ENCODE results near the gene MYLK.
A peak's percentile ranks its signal among the peaks of the same experiment; 100 is the strongest.

MYLK gene

DNA sequence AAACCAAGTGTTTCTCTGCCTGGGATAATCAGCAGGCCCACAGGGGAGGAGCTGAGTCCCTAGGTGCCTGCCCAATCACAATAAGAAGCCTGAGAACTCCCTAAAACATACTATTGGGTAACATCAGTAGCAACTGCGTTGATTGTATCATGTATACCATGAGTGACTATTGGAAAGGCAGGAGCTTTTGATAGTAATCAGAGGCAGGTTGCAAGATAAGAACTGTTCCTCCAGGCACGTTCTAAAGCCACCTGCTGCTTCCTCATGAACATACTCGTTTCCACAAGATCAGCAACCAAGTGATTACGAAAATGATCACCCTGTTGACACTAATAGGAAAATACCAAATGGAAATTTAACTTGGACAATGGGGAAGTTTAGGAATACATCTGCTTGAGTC, 6.7 kb downstream of the MYLK start:
- no peak for DNase-seq

DNA sequence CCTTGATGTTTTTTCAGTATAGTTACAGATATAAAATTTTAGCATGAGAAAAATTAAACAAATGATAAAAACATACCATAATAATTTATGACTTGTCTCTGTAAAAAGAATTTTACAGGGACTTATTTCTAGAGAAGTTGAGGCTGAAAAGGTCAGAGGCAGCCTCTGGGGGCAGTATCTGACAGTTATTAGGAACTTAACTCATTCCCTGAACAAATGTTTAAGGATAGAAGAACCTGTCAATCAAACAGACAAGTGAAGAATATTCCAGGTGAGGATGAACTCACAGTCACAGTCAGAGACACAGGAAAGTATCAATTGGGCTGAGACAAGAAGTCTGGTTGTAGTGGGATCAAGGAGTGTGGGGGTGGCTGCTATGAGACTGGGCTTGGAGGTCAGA, 7.3 kb downstream of the MYLK start:
- DNase-seq, result peak in 1 of 2 donors; percentile 3

DNA sequence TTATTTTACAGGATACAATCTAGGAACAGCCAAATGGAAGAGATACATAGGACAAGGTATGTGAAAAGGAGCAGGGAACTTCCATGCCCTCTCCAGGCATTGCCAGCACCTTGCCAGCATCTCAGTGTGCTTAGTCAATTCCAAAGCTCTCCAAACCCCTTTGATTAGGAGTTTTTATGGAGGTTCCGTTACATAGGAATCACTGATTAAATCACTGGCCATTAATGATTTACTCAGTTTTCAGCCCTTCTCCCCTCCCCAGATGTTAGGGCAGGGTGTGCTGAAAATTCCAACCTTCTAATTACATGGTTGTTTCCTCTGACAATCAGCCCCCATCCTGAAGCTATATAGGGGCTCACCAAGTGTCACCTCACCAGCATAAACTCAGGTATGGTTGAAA, 11.5 kb downstream of the MYLK start:
- no peak for DNase-seq

DNA sequence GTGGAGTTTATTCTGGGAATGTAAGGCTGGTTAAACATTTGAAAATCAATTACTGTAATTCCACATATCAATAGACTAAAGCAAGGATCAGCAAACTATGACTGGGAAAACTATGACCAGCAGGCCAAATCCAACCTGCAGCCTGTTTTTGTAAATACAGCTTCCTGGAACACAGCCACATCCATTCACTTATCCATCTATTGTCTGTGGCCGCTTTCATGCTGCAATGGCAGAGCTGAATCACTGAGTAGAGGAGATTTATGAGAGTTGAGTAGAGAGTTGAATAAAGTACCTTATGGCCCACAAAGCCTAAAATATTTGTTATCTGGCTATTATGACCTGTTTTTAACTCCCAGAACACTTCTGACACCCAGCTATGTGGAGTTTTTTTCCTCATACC, 12.2 kb downstream of the MYLK start:
- DNase-seq, result no peak

DNA sequence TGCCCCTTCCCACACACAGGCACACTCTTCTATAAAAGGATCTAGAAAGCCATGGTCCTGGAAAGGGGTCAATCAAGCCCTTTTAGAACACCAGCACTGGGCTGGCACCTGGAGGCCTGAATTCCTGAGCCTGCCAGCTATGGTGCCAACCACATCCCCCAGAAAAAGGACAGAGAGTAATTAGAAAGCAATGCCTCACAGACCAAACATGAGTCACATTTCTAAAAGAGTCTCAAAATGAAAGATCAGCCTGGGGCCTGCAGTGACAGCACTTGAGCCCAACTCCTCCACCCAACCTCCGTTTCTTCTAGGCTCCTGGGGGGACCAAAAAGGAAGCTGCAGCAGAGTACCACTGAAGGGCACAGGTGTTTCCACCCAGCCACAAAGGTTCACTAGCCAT, 14.1 kb downstream of the MYLK start:
- no peak for DNase-seq

DNA sequence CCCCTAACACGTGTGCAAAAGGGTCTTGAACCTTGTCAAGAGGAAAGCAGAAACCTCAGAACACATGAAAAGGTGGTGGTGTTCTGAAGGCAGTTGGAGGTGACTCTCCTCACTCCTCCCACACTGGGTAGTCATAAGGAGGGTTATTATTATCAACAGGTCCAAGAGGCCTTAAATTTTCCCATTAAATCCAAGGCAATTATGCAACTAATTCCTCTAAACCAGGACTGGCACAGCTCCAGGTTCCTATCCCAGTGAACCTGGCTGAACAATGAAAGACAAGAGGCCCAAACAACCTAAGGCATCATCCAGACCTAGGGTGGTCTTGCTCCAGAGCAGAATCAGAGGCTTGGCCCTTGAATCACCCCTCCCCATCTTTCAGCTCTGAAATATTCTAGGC, 15.0 kb downstream of the MYLK start:
- DNase-seq, result no peak

DNA sequence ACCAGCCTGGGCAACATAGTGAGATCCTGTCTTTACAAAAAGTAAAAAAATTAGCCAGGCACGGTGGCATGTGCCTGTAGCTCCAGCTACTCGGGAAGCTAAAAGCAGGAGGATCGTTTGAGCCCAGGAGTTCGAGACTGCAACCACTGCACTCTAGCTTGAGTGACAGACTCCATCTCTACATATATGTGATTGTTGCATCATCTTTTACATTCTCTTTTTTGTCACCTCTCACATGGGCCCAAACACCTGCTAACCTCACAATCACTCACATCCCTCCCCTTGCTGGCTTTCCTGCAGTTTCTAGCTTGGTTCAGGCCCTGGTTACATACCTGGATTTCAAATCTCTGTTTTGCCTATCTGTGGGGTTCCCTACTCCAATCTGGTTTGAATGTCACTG, 19.4 kb downstream of the MYLK start:
- no peak for DNase-seq

DNA sequence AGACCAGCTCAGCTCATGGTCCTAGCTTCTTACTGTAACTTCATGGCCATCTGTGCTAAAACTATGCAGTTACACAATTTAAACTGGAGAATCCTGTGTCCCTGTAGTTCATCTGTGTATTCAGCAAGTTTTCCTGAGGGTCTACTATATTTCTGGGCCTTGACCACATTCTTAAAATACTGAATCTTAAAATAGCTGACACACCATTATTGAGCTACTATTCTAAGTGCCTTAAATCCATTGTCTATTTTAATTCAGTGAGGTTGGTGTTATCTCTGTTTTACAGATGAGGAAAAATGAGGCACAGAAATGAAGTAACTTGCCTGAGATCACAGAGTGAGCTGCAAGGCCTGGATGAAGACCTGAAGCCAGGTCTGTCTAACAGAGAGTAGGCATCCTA, 22.0 kb downstream of the MYLK start:
- DNase-seq, result no peak

DNA sequence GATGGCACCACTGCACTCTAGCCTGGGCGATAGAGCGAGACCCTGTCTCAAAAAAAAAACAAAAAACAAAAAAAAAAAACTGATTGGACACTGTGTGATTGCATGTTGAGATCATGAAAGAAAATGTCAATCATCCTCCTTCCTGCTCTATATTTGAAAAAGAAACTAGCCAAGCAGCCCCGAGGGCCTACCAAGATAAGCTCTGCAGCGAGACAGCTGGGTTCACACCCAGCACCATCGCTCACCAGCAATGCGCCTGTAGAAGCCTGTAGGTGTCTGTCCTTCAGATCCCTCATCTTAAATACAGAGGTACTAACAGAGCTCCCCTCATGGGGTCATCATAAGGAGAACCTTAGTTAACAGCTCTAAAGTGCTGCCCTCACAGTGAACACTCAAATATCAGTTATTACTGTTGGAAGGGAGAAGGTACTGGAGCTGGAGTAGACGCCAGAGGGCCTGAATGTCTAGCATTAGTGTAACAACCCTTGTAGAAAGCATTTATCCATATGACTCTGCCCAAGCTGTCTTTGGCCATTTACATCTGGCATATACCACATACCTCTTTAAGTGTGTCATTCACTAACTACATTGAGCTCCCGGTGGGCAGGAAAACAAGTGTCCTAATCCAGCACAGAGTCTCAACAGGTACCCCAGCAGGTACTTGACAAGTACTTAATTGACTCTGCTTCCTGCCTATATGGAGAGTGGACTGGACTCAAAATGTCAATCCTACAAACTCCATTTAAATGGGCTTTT, 22.9 kb downstream of the MYLK start:
- no peak for DNase-seq

DNA sequence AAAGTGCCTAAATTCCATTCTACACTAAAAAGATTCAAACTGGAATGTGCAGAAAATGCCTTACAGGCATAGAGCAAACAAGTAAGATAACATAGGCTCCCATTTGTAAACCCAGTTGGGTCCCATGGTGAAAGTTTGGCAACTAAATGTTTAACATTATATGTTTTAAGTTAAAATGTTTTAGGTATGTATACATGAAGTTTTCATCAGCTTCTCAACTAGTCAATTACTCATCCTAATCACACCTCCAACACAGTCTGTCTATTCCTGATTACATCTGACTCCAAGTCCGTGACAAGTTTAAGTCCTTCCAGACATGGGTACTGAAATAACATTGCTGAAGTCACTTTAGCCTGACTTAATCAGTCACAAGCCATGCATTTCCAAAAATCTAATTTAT, 25.0 kb downstream of the MYLK start:
- DNase-seq, result no peak

DNA sequence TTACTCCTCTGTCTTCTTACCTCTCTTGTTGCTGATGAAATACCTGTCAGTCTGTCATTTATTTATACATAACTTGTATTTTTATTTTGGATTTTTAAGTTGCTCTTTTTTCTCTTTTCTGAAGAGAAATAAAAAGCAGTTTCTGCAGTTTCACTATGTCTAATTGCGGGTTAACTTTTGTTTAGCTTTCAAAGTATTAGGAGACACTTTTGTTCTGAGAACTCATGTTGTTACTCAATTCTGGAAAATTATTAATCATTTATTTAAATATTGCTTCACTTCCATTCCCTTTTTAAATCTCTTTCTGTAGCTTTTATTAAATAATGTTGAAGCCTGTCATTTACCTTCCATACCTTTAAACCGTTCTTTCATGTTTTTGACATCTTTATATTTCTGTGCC, 29.2 kb downstream of the MYLK start:
- peak in 1 of 2 donors; percentile 13 for DNase-seq

DNA sequence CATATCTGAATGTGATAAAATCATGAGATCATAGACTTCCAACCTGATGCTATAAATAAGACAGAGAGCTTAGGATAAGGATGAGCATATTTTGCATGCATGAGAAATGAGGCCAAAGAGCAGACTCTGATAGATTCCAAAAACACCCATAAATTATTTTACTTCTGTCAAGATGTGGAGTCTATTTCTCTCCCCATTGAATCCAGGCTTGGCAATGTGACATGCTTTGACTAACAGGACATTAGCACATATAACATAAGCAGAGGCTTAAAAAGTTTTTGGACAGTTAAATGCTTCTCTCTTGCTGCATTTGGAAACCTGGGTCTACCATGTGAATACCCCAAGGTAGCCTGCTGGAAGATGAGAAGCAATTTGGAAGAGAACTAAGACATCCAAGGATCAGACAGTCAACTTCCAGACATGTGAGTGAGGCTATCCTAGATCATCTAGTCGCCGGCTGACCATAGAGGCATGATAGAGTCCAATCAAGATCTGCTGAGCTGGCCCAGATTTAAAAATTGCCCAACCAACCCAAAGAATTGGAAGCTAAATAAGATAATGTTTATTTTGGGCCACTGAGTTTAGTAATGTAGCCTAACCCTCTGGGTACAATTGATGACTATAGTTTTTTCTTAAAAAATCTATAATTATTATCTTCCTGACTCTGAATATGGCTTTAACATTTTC, 30.3 kb downstream of the MYLK start:
- no peak for DNase-seq

DNA sequence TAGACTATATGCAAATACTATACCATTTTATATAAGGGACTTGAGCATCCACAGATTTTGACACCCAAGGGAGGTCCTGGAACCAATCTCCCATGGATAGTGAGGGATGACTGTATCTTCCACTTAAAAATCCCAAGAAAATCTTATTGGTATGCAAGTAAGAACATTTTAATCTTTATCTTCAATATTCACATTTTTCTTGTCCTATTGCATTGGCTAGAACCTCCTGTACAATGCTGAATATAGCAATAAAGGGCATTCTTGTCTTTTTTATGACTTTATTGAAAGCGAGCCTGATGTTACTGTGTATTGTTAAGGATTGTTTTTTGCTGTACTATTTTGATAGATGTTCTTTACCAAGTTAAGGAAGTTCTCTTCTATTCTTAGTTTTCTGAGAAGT, 36.9 kb downstream of the MYLK start:
- no peak for DNase-seq

DNA sequence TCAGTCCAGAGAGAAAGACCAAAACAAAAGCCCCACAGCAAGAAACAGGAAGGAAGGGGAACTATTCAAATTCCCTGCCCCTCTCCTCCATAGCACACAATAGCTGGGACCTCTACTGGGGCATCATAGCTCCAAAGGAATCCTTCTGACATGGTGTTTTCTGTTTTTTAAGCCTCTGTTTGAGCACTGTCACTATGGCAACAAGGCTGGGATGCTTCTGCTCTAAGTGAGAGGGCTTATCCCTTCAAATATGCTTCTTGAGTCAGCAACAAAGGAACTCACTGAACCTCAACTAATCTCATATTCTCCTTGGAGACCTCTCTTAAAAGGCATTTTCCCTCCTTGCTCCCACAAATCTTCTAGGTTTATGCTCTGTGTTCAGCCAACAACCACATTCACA, 40.5 kb downstream of the MYLK start:
- no peak for DNase-seq

DNA sequence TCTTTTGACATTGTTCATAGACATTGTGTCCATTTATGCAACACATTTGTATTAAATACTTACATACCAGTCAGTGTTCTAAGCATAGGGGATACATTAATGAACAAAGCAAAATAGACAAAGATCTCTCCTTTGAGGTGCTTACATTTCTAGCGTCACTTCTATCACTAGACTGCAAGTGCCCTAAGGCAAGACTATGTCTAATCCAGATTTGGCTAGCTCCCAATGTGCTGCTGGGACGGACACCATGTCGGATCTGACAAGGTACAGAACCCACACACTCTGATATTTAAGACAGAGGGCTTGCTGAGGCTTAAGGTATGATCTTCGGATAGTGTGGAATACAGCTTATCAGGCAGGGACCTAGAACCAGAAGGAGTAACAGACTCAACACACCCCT, 41.4 kb downstream of the MYLK start:
- DNase-seq, result no peak

DNA sequence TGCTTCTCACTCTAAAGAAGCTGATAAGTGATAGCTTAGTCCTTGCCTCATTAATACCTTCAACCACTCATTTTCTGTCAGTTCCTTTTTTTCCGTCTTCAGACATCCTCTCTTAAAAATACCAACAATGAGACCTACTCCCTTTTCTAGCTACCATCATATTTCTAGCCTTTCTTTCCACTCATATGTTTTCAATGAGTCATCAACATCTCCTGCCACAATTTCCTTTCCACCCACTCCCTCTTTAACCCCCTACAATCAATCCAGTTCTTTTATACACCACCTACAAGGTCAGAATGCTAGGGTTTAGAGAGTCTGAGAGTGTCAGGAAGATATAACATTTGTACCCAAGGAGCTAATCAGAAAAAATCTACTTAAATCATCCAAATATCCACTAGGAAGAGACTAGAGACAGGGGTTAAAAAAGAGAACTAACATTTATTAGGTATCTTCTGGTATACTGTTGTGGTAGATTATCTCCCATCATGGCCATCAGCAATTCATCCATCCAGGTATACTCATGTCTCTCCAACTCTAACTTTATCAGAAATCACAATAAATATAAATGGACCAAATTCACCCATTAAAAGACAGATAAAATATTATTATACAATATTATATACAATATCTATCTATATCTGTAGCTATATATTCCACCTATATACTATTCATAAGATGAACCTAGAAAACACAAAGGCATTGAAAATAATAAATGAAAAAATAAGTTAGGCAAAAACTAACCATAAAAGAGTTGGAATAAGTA, 42.5 kb downstream of the MYLK start:
- DNase-seq, result peak in 1 of 2 donors; percentile 1

DNA sequence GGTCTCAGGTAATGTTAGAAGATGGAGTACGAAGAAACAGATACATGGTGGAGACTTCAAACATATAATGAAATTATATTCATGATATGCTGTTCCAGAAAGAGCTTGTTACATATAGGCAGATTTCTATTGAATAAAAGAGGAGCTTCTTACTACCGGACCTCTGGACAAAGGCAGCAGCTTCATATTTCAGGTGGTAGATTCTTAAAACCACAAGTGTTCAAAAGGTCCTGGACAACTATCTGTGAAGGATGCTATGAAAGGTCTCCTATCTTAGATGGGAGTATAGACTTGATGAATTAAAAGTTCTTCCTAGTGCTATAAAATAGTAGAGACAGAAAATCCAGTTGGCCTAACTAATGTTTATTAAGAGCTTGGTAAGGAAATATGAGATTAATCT, 43.2 kb downstream of the MYLK start:
- DNase-seq, result no peak

DNA sequence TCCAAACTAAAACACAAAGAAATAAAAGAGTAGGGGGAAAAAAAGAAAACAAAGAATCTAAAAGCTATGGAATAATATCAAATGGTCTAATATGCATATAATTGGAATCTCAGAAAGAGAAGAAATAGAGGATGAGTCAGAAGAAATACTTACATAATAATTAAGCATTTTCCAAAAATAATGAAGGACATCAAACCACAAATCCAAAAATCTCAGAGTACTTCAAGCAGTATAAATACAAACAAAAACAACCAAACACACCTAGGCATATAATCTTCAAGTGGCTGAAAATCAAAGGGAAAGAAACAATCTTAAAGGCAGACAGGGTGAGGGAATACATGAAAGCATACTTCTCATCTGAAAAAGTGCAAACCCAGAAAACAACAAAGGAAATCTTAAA, 46.3 kb downstream of the MYLK start:
- no peak for DNase-seq

DNA sequence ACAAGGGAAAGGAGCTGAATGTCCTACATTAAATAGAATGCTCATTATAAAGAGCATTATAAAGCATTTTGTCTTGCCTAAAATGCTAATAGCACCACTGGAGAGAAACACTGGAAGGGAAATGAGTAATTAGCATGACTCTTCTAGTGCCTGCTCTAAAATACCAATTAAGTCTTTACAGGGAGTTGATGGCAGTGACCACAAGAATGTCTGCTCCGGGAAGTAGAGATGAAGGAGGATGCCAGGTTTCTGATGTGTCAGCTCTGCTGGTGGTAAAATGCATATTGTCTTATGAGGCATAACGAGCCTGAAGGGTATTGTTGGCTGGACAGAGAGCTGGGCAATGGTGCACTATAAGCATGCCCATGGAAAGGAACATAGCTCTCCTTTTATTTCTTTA, 49.5 kb downstream of the MYLK start:
- no peak for DNase-seq

DNA sequence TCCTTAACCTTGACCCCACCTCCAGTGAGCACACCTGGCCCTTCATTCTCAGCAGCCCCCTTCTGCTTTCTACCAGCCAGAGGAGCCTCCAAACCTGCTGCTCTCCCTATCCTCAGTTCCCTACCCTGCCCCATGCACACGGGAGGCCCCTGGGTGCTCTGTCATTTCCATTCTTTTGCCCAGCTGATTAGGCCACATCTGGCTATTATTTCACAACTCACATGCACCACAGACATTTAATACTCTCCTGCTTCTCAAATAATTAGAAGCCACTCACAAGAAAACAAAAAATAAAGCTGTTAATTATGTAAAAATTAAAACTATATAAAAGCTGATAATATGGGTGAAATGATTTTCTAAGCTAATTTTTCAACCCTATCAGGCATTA, 50.7 kb downstream of the MYLK start:
- no peak for DNase-seq

DNA sequence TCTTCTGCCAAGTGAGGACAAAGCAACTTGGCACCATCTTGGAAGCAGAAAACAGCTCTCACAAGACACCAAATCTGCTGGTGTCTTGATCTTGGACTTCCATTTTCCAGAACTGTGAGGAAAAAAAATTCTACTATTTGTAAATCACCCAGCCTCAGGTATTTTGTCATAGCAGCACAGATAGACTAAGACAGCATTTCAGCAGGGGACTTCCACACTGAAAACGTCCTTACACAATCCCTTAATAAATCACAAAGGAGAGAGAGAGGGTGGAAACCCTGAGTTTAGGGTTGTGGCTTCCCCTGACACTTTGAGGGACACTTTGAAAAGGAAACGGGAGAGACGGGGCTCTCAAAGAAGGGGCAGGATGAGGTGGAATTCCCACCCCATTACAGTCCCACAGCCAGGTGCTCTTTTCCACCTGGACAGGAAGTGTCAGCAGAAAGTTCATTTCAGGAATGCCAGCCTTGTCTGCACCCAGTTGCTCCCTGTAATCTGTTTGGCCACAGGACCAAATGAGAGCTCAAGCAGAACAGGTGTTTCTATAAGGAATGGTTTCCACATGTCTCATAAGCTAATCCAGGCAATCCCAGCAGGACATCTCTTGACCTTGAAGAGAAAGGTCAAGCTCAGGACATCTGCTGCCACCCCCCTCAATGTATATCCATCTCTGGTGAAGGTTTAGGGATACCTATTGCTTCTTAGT, 51.3 kb downstream of the MYLK start:
- DNase-seq, result peak; percentile 4 to 53

DNA sequence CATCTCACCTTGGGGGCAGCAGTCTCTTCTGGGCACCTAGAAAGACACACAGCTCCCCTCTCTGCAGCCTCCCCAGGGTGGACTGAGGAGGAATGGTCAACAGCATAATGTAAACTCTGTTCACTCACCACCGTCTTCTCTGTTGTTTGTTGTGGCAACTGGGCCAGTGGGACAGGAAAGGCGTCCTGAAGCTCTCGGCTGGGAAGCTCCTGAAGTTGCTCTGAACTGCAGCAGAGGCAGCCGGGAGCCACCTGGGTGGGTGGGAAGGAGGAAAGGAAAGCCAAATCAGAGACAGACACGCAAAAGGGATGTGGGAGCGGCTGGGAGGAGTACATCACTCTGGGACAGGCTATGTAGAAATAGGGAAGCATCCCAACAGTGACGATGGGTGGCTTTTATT, 52.7 kb downstream of the MYLK start:
- no peak for DNase-seq

DNA sequence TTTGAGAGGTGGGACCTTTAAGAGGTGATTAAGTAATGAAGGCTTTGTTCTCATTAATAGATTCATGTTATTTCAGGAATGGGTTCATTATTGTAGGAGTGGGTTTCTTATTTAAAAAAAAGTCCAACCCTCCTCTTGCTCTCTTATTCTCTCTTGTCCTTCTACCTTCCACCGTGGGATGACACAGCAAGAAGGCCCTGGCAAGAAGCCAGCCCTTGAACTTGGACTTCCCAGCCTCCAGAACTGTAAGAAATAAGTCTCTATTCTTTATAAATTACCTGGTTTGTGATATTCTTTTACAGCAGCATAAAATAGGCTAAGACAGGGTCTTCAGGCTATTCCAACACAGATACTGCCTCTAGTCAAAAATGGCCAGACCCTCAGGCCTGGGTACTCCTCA, 62.2 kb downstream of the MYLK start:
- no peak for DNase-seq

DNA sequence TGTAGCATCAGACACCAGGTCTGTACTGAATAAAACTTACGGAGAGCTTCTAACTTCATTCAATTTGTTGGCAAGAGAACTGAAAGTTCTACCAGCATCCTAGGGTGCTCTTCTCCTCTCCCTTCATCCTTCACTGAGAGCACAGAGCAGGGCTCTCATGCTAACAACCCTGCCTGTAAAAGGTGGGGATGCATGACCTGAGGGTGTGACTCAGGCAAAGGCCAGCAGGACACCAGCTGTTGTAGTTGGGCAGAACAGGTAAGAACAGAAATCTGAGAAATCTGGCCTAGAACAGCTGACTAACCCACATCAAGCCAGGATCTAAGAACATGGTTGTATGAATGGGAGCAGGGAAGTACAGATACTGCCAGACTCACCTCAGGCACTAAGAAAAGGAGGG, 64.2 kb downstream of the MYLK start:
- no peak for DNase-seq
